Measurements from ENCODE around the gene AKT1S1. TPM values are rescaled to one million over a fixed set of nuclear protein-coding genes. Genes with fewer than 3 reads are reported as not detected.

The AKT1S1 gene
- total and polyA plus RNA-seq, 2 donors (not counting 1 experiment from before 2014, with no cell fraction given), result 16.6 to 23.0 TPM

DNA sequence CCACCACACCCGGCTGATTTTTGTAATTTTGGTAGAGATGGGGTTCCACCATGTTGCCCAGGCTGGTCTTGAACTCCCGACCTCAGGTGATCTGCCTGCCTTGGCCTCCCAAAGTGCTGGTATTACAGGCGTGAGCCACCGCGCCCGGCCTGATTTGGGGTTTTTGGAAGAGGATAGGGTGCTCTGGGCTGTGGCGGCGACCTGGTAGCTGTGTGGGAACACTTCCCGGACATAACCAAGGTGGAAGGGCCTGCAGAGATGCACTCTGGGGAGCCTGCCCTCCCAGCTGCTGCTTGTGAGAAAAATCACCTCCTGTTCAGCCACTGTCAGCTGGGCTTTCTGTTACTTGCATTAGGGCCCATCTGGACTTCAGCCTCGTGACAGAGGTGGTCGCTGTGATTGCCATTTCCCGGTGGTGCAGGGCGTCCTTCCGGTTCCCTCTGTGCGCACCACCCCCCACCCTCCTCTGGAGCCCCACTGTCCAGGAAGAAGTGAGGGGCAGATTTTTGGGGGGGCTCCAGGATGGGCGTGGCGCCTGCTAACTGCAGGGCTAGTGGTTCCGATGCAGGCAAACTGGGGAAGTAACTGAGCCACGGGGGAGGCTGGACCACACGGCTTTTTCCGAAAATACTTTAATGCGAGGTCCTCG is 12.0 kb upstream of the AKT1S1 start:
- DNase-seq, result no peak
- CTCF ChIA-PET, result interaction anchor here (0.8 to 1.6 kb wide), 4 partner anchors 11 to 249 kb away, joined by 3 to 12 read pairs (median 3); partner anchors contain the start of gene RRAS
- intact Hi-C loops (cut with micrococcal nuclease), result no loop called here
- POLR2A ChIA-PET, result no interaction called here
- no peaks in the 10 kb centered on the region for H3K79me2 ChIP-seq (ENCODE audit: control insufficient read depth, insufficient read depth, low read length)
- no peaks in the 10 kb centered on the region for H3K27me3 ChIP-seq (replicated peaks in 1 of 4; ENCODE audit: control extremely low read depth in 1 of 4, control insufficient read depth in 3 of 4, insufficient read depth in 4 of 4, low read length in 3 of 4)
- H3K36me3 ChIP-seq (replicated peaks in 1 of 2; ENCODE audit: control extremely low read depth in 1 of 2, control insufficient read depth in 1 of 2, extremely low read depth in 1 of 2, insufficient read depth in 2 of 2, low read length in 1 of 2), result peaks cover 0 to 9% of the 10 kb centered on the region in 2 experiments
- H3K4me1 ChIP-seq (ENCODE audit: control insufficient read depth in 2 of 2, insufficient read depth in 2 of 2, low read length in 2 of 2), result peaks cover 3 to 16% of the 10 kb centered on the region in 2 donors
- Mint-ChIP-seq H3K4me1 (peaks cover 22% of the 10 kb centered on the region), H3K4me3 (peak overlapping the region; percentile 32), H3K27me3 (no peaks in the 10 kb centered on the region), H3K9me3 (ENCODE audit: insufficient read depth) (no peaks in the 10 kb centered on the region), H3K27ac (peak overlapping the region; percentile 41)
- H2AFZ ChIP-seq (ENCODE audit: insufficient read depth, low read depth, low read length, poor library complexity, severe bottlenecking), result no peak overlapping the region
- peaks cover 15% of the 10 kb centered on the region for H4K20me1 ChIP-seq (ENCODE audit: control insufficient read depth, insufficient read depth, low read length, poor library complexity, severe bottlenecking)
- H3K9me3 ChIP-seq (ENCODE audit: control extremely low read depth in 1 of 3, control insufficient read depth in 2 of 3, insufficient read depth in 1 of 3, low read length in 2 of 3), result peaks cover 0 to 7% (median 0%) of the 10 kb centered on the region in 3 donors
- 91% methylated on average over 23 of the region's 23 CpGs for WGBS (ENCODE audit: insufficient coverage)
- no peak overlapping the region for H3K4me3 ChIP-seq (ENCODE audit: control extremely low read depth in 1 of 5, extremely low read depth in 1 of 5, insufficient read depth in 1 of 5, low read depth in 2 of 5, low read length in 4 of 5)
- H3K27ac ChIP-seq (ENCODE audit: low read length in 2 of 2), result no peak overlapping the region
- H3K4me2 ChIP-seq (replicated peaks; ENCODE audit: low read depth, low read length, poor library complexity, severe bottlenecking), result no peak overlapping the region
- no peak for ATAC-seq (ENCODE audit: low read depth)
- TF ChIP-seq, protein P1, sequence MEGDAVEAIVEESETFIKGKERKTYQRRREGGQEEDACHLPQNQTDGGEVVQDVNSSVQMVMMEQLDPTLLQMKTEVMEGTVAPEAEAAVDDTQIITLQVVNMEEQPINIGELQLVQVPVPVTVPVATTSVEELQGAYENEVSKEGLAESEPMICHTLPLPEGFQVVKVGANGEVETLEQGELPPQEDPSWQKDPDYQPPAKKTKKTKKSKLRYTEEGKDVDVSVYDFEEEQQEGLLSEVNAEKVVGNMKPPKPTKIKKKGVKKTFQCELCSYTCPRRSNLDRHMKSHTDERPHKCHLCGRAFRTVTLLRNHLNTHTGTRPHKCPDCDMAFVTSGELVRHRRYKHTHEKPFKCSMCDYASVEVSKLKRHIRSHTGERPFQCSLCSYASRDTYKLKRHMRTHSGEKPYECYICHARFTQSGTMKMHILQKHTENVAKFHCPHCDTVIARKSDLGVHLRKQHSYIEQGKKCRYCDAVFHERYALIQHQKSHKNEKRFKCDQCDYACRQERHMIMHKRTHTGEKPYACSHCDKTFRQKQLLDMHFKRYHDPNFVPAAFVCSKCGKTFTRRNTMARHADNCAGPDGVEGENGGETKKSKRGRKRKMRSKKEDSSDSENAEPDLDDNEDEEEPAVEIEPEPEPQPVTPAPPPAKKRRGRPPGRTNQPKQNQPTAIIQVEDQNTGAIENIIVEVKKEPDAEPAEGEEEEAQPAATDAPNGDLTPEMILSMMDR (IDR thresholded peaks at IDR 0.05), result no peak
- TF ChIP-seq EZH2 (IDR thresholded peaks at IDR 0.05; ENCODE audit: borderline replicate concordance, insufficient read depth, low read depth, low read length, poor library complexity, severe bottlenecking), result no peak
- H3K9ac ChIP-seq (ENCODE audit: low read length), result no peak overlapping the region

DNA sequence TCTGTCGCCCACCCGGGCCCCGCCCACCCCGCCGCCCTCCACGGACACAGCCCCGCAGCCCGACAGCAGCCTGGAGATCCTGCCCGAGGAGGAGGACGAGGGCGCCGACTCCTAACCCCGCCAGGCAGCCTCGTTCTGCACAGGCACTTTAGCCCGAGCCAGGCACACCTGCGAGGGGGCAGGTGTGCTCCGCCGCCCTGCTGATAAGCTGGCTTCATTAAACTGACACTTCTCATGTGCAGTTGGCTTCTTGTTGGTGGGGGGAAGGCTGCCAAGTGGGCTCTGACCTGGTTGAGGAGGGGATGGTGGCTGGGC is 11.3 kb upstream of the AKT1S1 start:
- no peak overlapping the region for H3K4me3 Mint-ChIP-seq
- intact Hi-C loops (cut with micrococcal nuclease), result no loop called here
- H3K9me3 ChIP-seq (ENCODE audit: control extremely low read depth in 1 of 3, control insufficient read depth in 2 of 3, insufficient read depth in 1 of 3, low read length in 2 of 3), result peaks cover 0 to 7% (median 0%) of the 10 kb centered on the region in 3 donors
- H3K9ac ChIP-seq (ENCODE audit: low read length), result no peak overlapping the region
- no peak overlapping the region for H3K27ac Mint-ChIP-seq
- CTCF ChIA-PET, result interaction anchor here (0.8 kb wide), 1 partner anchor 249 kb away, joined by 3 read pairs; the partner anchor contains the start of gene RRAS
- DNase-seq (no peak), ATAC-seq (ENCODE audit: low read depth) (no peak)
- WGBS (ENCODE audit: insufficient coverage), result 90% methylated on average over 14 of the region's 18 CpGs
- H3K27ac ChIP-seq (ENCODE audit: low read length in 2 of 2), result no peak overlapping the region
- TF ChIP-seq EZH2 (IDR thresholded peaks at IDR 0.05; ENCODE audit: borderline replicate concordance, insufficient read depth, low read depth, low read length, poor library complexity, severe bottlenecking), result no peak
- TF ChIP-seq, protein P1 (IDR thresholded peaks at IDR 0.05), result no peak
- H3K4me1 ChIP-seq (ENCODE audit: control insufficient read depth in 2 of 2, insufficient read depth in 2 of 2, low read length in 2 of 2), result peaks cover 3 to 16% of the 10 kb centered on the region in 2 donors
- no peaks in the 10 kb centered on the region for H3K27me3 Mint-ChIP-seq
- H3K4me3 ChIP-seq (ENCODE audit: control extremely low read depth in 1 of 5, extremely low read depth in 1 of 5, insufficient read depth in 1 of 5, low read depth in 2 of 5, low read length in 4 of 5), result no peak overlapping the region
- POLR2A ChIA-PET, result interaction anchor here (0.6 kb wide), 1 partner anchor 8 kb away, joined by 3 read pairs; the partner anchor contains the start of gene IL4I1
- peaks cover 0 to 16% of the 10 kb centered on the region in 2 experiments for H3K36me3 ChIP-seq (replicated peaks in 1 of 2; ENCODE audit: control extremely low read depth in 1 of 2, control insufficient read depth in 1 of 2, extremely low read depth in 1 of 2, insufficient read depth in 2 of 2, low read length in 1 of 2)
- H2AFZ ChIP-seq (ENCODE audit: insufficient read depth, low read depth, low read length, poor library complexity, severe bottlenecking), result no peak overlapping the region
- H4K20me1 ChIP-seq (ENCODE audit: control insufficient read depth, insufficient read depth, low read length, poor library complexity, severe bottlenecking), result peaks cover 15% of the 10 kb centered on the region
- no peaks in the 10 kb centered on the region for H3K79me2 ChIP-seq (ENCODE audit: control insufficient read depth, insufficient read depth, low read length)
- H3K4me2 ChIP-seq (replicated peaks; ENCODE audit: low read depth, low read length, poor library complexity, severe bottlenecking), result no peak overlapping the region
- no peaks in the 10 kb centered on the region for H3K27me3 ChIP-seq (replicated peaks in 1 of 4; ENCODE audit: control extremely low read depth in 1 of 4, control insufficient read depth in 3 of 4, insufficient read depth in 4 of 4, low read length in 3 of 4)
- no peaks in the 10 kb centered on the region for H3K9me3 Mint-ChIP-seq (ENCODE audit: insufficient read depth)
- peaks cover 22% of the 10 kb centered on the region for H3K4me1 Mint-ChIP-seq
